Measurements from ENCODE around the gene SART1.

DNA sequence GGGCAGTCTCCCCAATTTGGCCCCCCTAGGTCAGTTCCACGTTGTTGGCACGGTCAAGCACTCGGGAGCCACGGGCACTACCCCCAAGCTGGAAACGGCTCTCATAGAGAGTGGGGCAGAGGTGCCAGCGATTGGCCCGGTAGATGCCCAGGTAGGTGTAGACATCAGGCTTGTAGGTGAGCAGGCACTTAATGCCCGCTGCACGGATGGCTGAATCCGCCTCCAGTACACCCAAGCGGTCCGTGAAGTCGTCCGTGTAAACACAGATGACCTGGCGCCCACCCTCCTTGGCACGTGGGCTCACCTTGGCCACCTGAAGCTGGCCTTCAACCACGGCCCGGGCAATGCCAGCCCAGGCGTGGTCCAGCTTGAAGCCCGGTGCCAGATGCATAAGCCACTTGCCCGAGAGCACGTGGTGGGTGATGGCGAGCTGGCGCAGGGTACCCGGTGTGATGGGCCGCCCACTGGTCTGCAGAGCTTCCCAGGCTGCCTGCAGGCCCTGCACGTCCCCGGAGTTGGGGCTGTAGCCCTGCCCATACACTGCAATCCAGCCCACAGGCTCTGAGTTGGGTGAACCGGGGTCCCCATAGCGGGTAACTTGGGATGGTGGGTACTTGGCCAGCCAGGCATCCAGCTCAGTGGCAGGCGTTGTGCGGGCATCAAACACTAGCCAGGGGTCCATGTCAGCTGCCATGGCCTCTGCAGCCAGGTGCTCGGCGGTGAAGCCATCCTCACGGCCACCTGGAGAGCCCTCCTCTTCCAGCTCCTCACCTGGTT is 43.9 kb upstream of the SART1 start:
- TF ChIP-seq, protein P1, sequence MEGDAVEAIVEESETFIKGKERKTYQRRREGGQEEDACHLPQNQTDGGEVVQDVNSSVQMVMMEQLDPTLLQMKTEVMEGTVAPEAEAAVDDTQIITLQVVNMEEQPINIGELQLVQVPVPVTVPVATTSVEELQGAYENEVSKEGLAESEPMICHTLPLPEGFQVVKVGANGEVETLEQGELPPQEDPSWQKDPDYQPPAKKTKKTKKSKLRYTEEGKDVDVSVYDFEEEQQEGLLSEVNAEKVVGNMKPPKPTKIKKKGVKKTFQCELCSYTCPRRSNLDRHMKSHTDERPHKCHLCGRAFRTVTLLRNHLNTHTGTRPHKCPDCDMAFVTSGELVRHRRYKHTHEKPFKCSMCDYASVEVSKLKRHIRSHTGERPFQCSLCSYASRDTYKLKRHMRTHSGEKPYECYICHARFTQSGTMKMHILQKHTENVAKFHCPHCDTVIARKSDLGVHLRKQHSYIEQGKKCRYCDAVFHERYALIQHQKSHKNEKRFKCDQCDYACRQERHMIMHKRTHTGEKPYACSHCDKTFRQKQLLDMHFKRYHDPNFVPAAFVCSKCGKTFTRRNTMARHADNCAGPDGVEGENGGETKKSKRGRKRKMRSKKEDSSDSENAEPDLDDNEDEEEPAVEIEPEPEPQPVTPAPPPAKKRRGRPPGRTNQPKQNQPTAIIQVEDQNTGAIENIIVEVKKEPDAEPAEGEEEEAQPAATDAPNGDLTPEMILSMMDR (IDR thresholded peaks at IDR 0.05; ENCODE audit: low read length) = no peak
- no peak for TF ChIP-seq EZH2 (IDR thresholded peaks at IDR 0.05; ENCODE audit: borderline replicate concordance, low read length)

All from OCI-LY1 (cell line).